IMR-90 (cell line): Measurements from ENCODE around the gene FRMD4B. TPM values are rescaled to one million over a fixed set of nuclear protein-coding genes. Genes with fewer than 3 reads are reported as not detected.

Source experiments
- ATAC-seq: fragments of 200-7000 bp; cut with Tn5 transposase; 2 replicates; pipeline ENCODE4 v1.9.1; 2020; ENCODE audit warnings: low read depth, mild to moderate bottlenecking, moderate library complexity
- BruUV-seq: library from RNA; stranded (reverse); fragments of 400-500 nt; replicated peaks from 2 replicates; lab custom pipeline; 2021; lab: Mats Ljungman, UMichigan
- CTCF ChIA-PET: fragments of 300-600 bp; formaldehyde crosslinking; extraction: SDS; loops from one replicate; lab custom pipeline; 2021; ENCODE audit warnings: antibody characterized with exemption; lab: Yijun Ruan, JAX
- POLR2A ChIA-PET: fragments of 300-600 bp; sonication (Branson Sonifier 250); formaldehyde crosslinking; loops from one replicate; lab custom pipeline; 2022; ENCODE audit warnings: antibody characterized with exemption; ENCODE audit not compliant: unreplicated experiment; lab: Charles Lee
- DNase-seq: peaks from one replicate; pipeline ENCODE4 v3.0.0; 2013
- H2AFZ ChIP-seq: replicated peaks from 2 replicates; pipeline ENCODE3; 2013; ENCODE audit warnings: low read length, mild to moderate bottlenecking; ENCODE audit not compliant: poor library complexity
- H2AK5ac ChIP-seq: 2 replicates; pipeline ENCODE4 v1.6.1; 2013; ENCODE audit warnings: low read depth, low read length, inconsistent platforms
- H2AK9ac ChIP-seq: replicated peaks from 2 replicates; pipeline ENCODE3; 2013; ENCODE audit warnings: mild to moderate bottlenecking, low read depth, low read length, moderate library complexity; ENCODE audit not compliant: poor library complexity
- H2BK120ac ChIP-seq: 2 replicates; pipeline ENCODE4 v1.6.1; 2013; ENCODE audit warnings: low read depth, low read length, inconsistent platforms
- H2BK15ac ChIP-seq: 3 replicates; pipeline ENCODE4 v1.6.1; 2013; ENCODE audit warnings: low read depth, low read length, inconsistent platforms
- H2BK20ac ChIP-seq: 2 replicates; pipeline ENCODE4 v1.6.1; 2013; ENCODE audit warnings: low read depth, mild to moderate bottlenecking, inconsistent platforms, low read length, moderate library complexity
- H2BK5ac ChIP-seq: 2 replicates; pipeline ENCODE4 v1.6.1; 2013; ENCODE audit warnings: mild to moderate bottlenecking, low read depth, low read length, inconsistent platforms; ENCODE audit not compliant: poor library complexity, severe bottlenecking
- H3K14ac ChIP-seq: replicated peaks from 2 replicates; pipeline ENCODE4 v1.6.1; 2013; ENCODE audit warnings: low read depth, low read length, inconsistent platforms
- H3K18ac ChIP-seq: 2 replicates; pipeline ENCODE4 v1.6.1; 2013; ENCODE audit warnings: low read depth, low read length, control low read depth
- H3K23ac ChIP-seq: 2 replicates; pipeline ENCODE4 v1.6.1; 2013; ENCODE audit warnings: low read depth, low read length, inconsistent platforms
- H3K27ac ChIP-seq: 2 replicates; pipeline ENCODE4 v1.5.1; 2013; ENCODE audit warnings: mild to moderate bottlenecking, control low read depth, low read length; ENCODE audit not compliant: insufficient read depth
- H3K27me3 ChIP-seq: 2 replicates; pipeline ENCODE4 v1.6.1; 2013; ENCODE audit warnings: low read length; ENCODE audit not compliant: control insufficient read depth, insufficient read depth
- H3K36me3 ChIP-seq: 2 replicates; pipeline ENCODE4 v1.6.1; 2013; ENCODE audit warnings: low read length, mixed read lengths; ENCODE audit not compliant: control insufficient read depth, insufficient read depth
- H3K4ac ChIP-seq: 2 replicates; pipeline ENCODE4 v1.6.1; 2013; ENCODE audit warnings: low read depth, low read length, inconsistent platforms
- H3K4me1 ChIP-seq: 2 replicates; pipeline ENCODE4 v1.6.1; 2013; ENCODE audit warnings: low read length, mixed read lengths; ENCODE audit not compliant: control insufficient read depth, insufficient read depth
- H3K4me2 ChIP-seq: 2 replicates; pipeline ENCODE4 v1.6.1; 2013; ENCODE audit warnings: low read depth, mild to moderate bottlenecking, control low read depth, low read length, moderate library complexity
- H3K4me3 ChIP-seq: 2 replicates; pipeline ENCODE4 v1.5.1; 2013; ENCODE audit warnings: low read depth, mild to moderate bottlenecking, control low read depth, low read length, moderate library complexity; ENCODE audit not compliant: insufficient read depth
- H3K56ac ChIP-seq: 2 replicates; pipeline ENCODE4 v1.6.1; 2013; ENCODE audit warnings: low read length, inconsistent platforms; ENCODE audit not compliant: insufficient read depth; ENCODE audit errors: extremely low read depth
- H3K79me1 ChIP-seq, 2 experiments: 2 replicates each; pipeline ENCODE4 v1.6.1; 2013; ENCODE audit warnings: low read length in 2 of 2, inconsistent platforms in 1 of 2, low read depth in 1 of 2
- H3K9ac ChIP-seq: 2 replicates; pipeline ENCODE4 v1.6.1; 2013; ENCODE audit warnings: low read depth, low read length, control low read depth
- H3K9me1 ChIP-seq: 2 replicates; pipeline ENCODE4 v1.6.1; 2013; ENCODE audit warnings: low read length, inconsistent platforms; ENCODE audit not compliant: insufficient read depth
- H3K9me3 ChIP-seq: 2 replicates; pipeline ENCODE4 v1.6.1; 2013; ENCODE audit warnings: low read length; ENCODE audit not compliant: control insufficient read depth, insufficient read depth
- H4K20me1 ChIP-seq: 2 replicates; pipeline ENCODE4 v1.6.1; 2013; ENCODE audit warnings: low read length, inconsistent platforms; ENCODE audit not compliant: insufficient read depth
- H4K5ac ChIP-seq: 2 replicates; pipeline ENCODE4 v1.6.1; 2013; ENCODE audit warnings: mild to moderate bottlenecking, low read depth, low read length, control low read depth
- H4K8ac ChIP-seq, 2 experiments: 2 replicates each; pipeline ENCODE4 v1.6.1; 2013; ENCODE audit warnings: low read depth in 2 of 2, low read length in 2 of 2, control low read depth in 1 of 2, inconsistent platforms in 1 of 2
- H4K91ac ChIP-seq: 2 replicates; pipeline ENCODE4 v1.6.1; 2013; ENCODE audit warnings: low read depth, low read length, inconsistent platforms; ENCODE audit not compliant: insufficient read depth
- BHLHE40 ChIP-seq: fragments of 150-350 bp; IDR thresholded peaks from 2 replicates; pipeline ENCODE4 v1.6.1; 2016; ENCODE audit warnings: mild to moderate bottlenecking, low read depth, low read length
- NFE2L2 ChIP-seq: fragments of 150-350 bp; IDR thresholded peaks from 2 replicates; pipeline ENCODE4 v1.6.1; 2016; ENCODE audit warnings: low read depth, mild to moderate bottlenecking, low read length
- POLR2A ChIP-seq: IDR thresholded peaks from 2 replicates; pipeline ENCODE4 v1.6.1; 2012; ENCODE audit warnings: mild to moderate bottlenecking, low read depth, low read length
- WGBS, 2 experiments: methylation state at CpG; one replicate each; pipeline versions ENCODE4 v1.1.5 to v1.1.7; 2013; ENCODE audit warnings: missing lambda C conversion rate in 2 of 2; ENCODE audit not compliant: insufficient read length in 1 of 2; ENCODE audit errors: extremely low coverage in 2 of 2; 5-methylcytosine and 5-hydroxymethylcytosine counted together
- dilution Hi-C: fragments of 300-500 bp; cut with HindIII; formaldehyde crosslinking; loops from one replicate; pipeline ENCODE4 v1.14.3; 2018; ENCODE audit warnings: low sequenced_read_pairs; ENCODE audit not compliant: unreplicated experiment
- in situ Hi-C: fragments of 300-500 bp; cut with MboI; formaldehyde crosslinking; loops from 3 replicates; pipeline ENCODE4 v1.14.3; 2019; ENCODE audit warnings: low sequenced_read_pairs, inconsistent platforms, mixed read lengths
- intact Hi-C: fragments of 100-400 bp; cut with micrococcal nuclease; formaldehyde crosslinking; loops from 2 replicates; pipeline ENCODE4 v1.10.0; 2022
- polyA plus RNA-seq, 3 experiments: library from polyadenylated mRNA; depleted of rRNA; stranded (reverse); fragments of >200 nt; gene quantifications; 2 replicates each; pipeline ENCODE4 v1.2.3, GENCODE V29; 2012; ENCODE audit warnings: low replicate concordance in 1 of 3
- total RNA-seq: library from RNA; depleted of rRNA; stranded (reverse); fragments of >200 nt; gene quantifications from 2 replicates; pipeline ENCODE4 v1.2.3, GENCODE V29; 2012
- TF ChIP-seq, protein P1 (sequence below): fragments of 150-350 bp; IDR thresholded peaks from 2 replicates; pipeline ENCODE4 v1.6.1; 2016; ENCODE audit warnings: low read depth, mild to moderate bottlenecking, low read length, moderate library complexity, borderline replicate concordance

Gene FRMD4B
- total and polyA plus RNA-seq, 2 of the 4 experiments (the other 2 are of a cell fraction), result 0.14 to 0.36 TPM

DNA sequence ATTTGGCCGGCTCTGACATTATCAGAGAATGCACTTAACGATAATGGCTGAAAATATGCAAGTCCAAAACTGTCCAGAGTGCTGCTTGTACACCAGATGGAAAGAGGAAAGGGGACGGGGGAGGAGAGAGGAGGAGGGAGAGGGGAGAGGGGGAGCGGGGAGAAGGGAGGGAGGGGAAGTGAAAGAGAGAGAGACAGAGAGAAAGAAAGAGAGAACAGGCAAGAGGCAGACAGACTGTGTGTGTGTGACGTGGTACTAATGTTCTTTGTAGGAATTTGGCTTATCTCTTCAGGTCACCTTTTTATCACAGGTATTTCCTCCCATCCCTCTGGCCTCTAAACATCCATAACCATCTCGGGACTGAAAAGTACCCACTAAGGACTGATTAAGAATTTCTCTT lies 188.4 kb downstream of the FRMD4B start:
- H2AK5ac ChIP-seq, result no peak overlapping the region
- H3K4me1 ChIP-seq, result no peaks in the 10 kb centered on the region
- H4K8ac ChIP-seq, result no peak overlapping the region
- H3K18ac ChIP-seq, result no peak overlapping the region
- DNase-seq (no peak), ATAC-seq (no peak)
- H4K5ac ChIP-seq, result no peak overlapping the region
- no peak overlapping the region for H3K23ac ChIP-seq
- no peak overlapping the region for H3K27ac ChIP-seq
- H2AK9ac ChIP-seq, result no peak overlapping the region
- H3K9me1 ChIP-seq, result no peaks in the 10 kb centered on the region
- no peaks in the 10 kb centered on the region for H3K79me1 ChIP-seq
- dilution Hi-C loops, result no loop called here
- H2AFZ ChIP-seq, result no peak overlapping the region
- H2BK15ac ChIP-seq, result no peak overlapping the region
- BruUV-seq, result no TSS peak
- H3K14ac ChIP-seq, result no peak overlapping the region
- H3K4ac ChIP-seq, result no peak overlapping the region
- H2BK20ac ChIP-seq, result no peak overlapping the region
- peaks cover 25% of the 10 kb centered on the region for H3K27me3 ChIP-seq
- H3K4me3 ChIP-seq, result no peak overlapping the region
- H2BK5ac ChIP-seq, result no peak overlapping the region
- H3K9ac ChIP-seq, result no peak overlapping the region
- H3K56ac ChIP-seq, result no peak overlapping the region
- 40% methylated on average over 3 of the region's 6 CpGs; no CpG with 5 or more reads in 1 of the 2 experiments for WGBS, 2 experiments
- TF ChIP-seq POLR2A (no peak), BHLHE40 (no peak), NFE2L2 (no peak)
- TF ChIP-seq, protein P1, sequence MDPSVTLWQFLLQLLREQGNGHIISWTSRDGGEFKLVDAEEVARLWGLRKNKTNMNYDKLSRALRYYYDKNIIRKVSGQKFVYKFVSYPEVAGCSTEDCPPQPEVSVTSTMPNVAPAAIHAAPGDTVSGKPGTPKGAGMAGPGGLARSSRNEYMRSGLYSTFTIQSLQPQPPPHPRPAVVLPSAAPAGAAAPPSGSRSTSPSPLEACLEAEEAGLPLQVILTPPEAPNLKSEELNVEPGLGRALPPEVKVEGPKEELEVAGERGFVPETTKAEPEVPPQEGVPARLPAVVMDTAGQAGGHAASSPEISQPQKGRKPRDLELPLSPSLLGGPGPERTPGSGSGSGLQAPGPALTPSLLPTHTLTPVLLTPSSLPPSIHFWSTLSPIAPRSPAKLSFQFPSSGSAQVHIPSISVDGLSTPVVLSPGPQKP, result no peak
- in situ Hi-C loops, result no loop called here
- no peaks in the 10 kb centered on the region for H4K20me1 ChIP-seq
- no peaks in the 10 kb centered on the region for H3K36me3 ChIP-seq
- no peaks in the 10 kb centered on the region for H3K9me3 ChIP-seq
- ChIA-PET CTCF (no interaction called here), POLR2A (no interaction called here)
- no peak overlapping the region for H3K4me2 ChIP-seq
- H2BK120ac ChIP-seq, result no peak overlapping the region
- H4K91ac ChIP-seq, result no peak overlapping the region
- intact Hi-C loops, result no loop called here
